Lower lobe of right lung (tissue), 2 donors: Measurements from ENCODE around the gene BMPR1A. TPM values are rescaled to one million over a fixed set of nuclear protein-coding genes. Genes with fewer than 3 reads are reported as not detected.
A peak's percentile ranks its signal among the peaks of the same experiment; 100 is the strongest.

Source experiments
- ATAC-seq, 2 donors: fragments of 200-7000 bp; cut with Tn5 transposase; one replicate each; pipeline ENCODE4 v1.9.1; 2020 to 2022; ENCODE audit warnings: mild to moderate bottlenecking in 2 of 2, moderate library complexity in 2 of 2
- DNase-seq: peaks from one replicate; pipeline ENCODE4 v3.0.0-alpha.2; 2020
- H3K27ac ChIP-seq: fragments of 200-600 bp; one replicate; pipeline ENCODE4 v1.8.0; 2022
- H3K27me3 ChIP-seq: fragments of 200-600 bp; one replicate; pipeline ENCODE4 v1.8.0; 2022; ENCODE audit warnings: low read depth
- H3K36me3 ChIP-seq: fragments of 200-600 bp; one replicate; pipeline ENCODE4 v1.8.0; 2022; ENCODE audit warnings: mild to moderate bottlenecking
- H3K4me1 ChIP-seq: fragments of 200-600 bp; one replicate; pipeline ENCODE4 v1.8.0; 2022
- H3K4me3 ChIP-seq: fragments of 200-600 bp; one replicate; pipeline ENCODE4 v1.8.0; 2022; ENCODE audit warnings: mild to moderate bottlenecking
- H3K9me3 ChIP-seq: fragments of 200-600 bp; one replicate; pipeline ENCODE4 v1.8.0; 2022
- CTCF ChIP-seq: fragments of 200-600 bp; IDR thresholded peaks from one replicate; pipeline ENCODE4 v1.8.0; 2022; ENCODE audit warnings: antibody characterized with exemption, mild to moderate bottlenecking
- intact Hi-C: fragments of 100-400 bp; cut with DNase I; formaldehyde crosslinking; loops from one replicate; pipeline ENCODE4 v1.11.0; 2022
- total RNA-seq: library from RNA; stranded (reverse); fragmentation: NEBNext Ultra II Directional; extraction: Animal tissue kit (Norgen Biotek cat#: 25700); gene quantifications from one replicate; pipeline ENCODE4 v1.2.1, GENCODE V29; 2021
- donor health status: DM: no; HTN: yes; CAD: no; lungs with severe emphysema.

BMPR1A gene
- total RNA-seq, 1 donor from 2014 or later = 37.0 TPM

- intact Hi-C loops = no loop called here
- Histone ChIP-seq H3K36me3 (no peaks in the 10 kb centered on the region), H3K27me3 (no peaks in the 10 kb centered on the region), H3K9me3 (no peaks in the 10 kb centered on the region), H3K4me3 (no peak overlapping the region), H3K4me1 (peaks cover 15% of the 10 kb centered on the region), H3K27ac (no peak overlapping the region)
- DNase-seq (no peak), ATAC-seq (no peak)
- no peak for TF ChIP-seq CTCF
Measured at GRCh38 chr10:86830043-86830591, 73.7 kb downstream of the BMPR1A start.

GRCh38 chr10:86833969-86834368 lies 77.5 kb downstream of the BMPR1A start:
- no peaks in the 10 kb centered on the region for H3K36me3 ChIP-seq
- H3K27me3 ChIP-seq = no peaks in the 10 kb centered on the region
- H3K4me3 ChIP-seq = no peak overlapping the region
- no peaks in the 10 kb centered on the region for H3K9me3 ChIP-seq
- intact Hi-C loops = no loop called here
- no peak for ATAC-seq
- H3K27ac ChIP-seq = no peak overlapping the region
- TF ChIP-seq CTCF = no peak
- peaks cover 15% of the 10 kb centered on the region for H3K4me1 ChIP-seq
- no peak for DNase-seq

- H3K9me3 ChIP-seq = no peaks in the 10 kb centered on the region
- no peak overlapping the region for H3K4me3 ChIP-seq
- TF ChIP-seq CTCF = no peak
- no peak for ATAC-seq
- H3K36me3 ChIP-seq = no peaks in the 10 kb centered on the region
- intact Hi-C loops = no loop called here
- peaks cover 8% of the 10 kb centered on the region for H3K4me1 ChIP-seq
- no peaks in the 10 kb centered on the region for H3K27me3 ChIP-seq
- no peak for DNase-seq
- H3K27ac ChIP-seq = no peak overlapping the region
Measured at GRCh38 chr10:86836044-86836443, 79.6 kb downstream of the BMPR1A start.

- intact Hi-C loops = no loop called here
- H3K9me3 ChIP-seq = no peaks in the 10 kb centered on the region
- H3K4me1 ChIP-seq = peaks cover 8% of the 10 kb centered on the region
- no peak overlapping the region for H3K4me3 ChIP-seq
- no peak for TF ChIP-seq CTCF
- DNase-seq = no peak
- H3K36me3 ChIP-seq = no peaks in the 10 kb centered on the region
- no peak overlapping the region for H3K27ac ChIP-seq
- no peak for ATAC-seq
- H3K27me3 ChIP-seq = no peaks in the 10 kb centered on the region
Measured at GRCh38 chr10:86837663-86838062, 81.2 kb downstream of the BMPR1A start.

- no peak for DNase-seq
- H3K36me3 ChIP-seq = no peaks in the 10 kb centered on the region
- H3K27me3 ChIP-seq = no peaks in the 10 kb centered on the region
- TF ChIP-seq CTCF = no peak
- no peaks in the 10 kb centered on the region for H3K4me1 ChIP-seq
- intact Hi-C loops = no loop called here
- no peak for ATAC-seq
- no peak overlapping the region for H3K27ac ChIP-seq
- H3K4me3 ChIP-seq = no peak overlapping the region
- H3K9me3 ChIP-seq = no peaks in the 10 kb centered on the region
Measured at GRCh38 chr10:86840498-86840897, 84.1 kb downstream of the BMPR1A start.

- H3K9me3 ChIP-seq = no peaks in the 10 kb centered on the region
- H3K27ac ChIP-seq = no peak overlapping the region
- peaks cover 4% of the 10 kb centered on the region for H3K4me1 ChIP-seq
- DNase-seq = no peak
- H3K27me3 ChIP-seq = peaks cover 2% of the 10 kb centered on the region
- no peak for TF ChIP-seq CTCF
- no peaks in the 10 kb centered on the region for H3K36me3 ChIP-seq
- intact Hi-C loops = no loop called here
- peak; percentile 57 to 69 for ATAC-seq
- no peak overlapping the region for H3K4me3 ChIP-seq
Measured at GRCh38 chr10:86846088-86846487, 89.7 kb downstream of the BMPR1A start.
